Breast epithelium (tissue), 4 donors: ENCODE data around the gene PLCG1. TPM values are rescaled to one million over a fixed set of nuclear protein-coding genes. Genes with fewer than 3 reads are reported as not detected.
A peak's percentile ranks its signal among the peaks of the same experiment; 100 is the strongest.

Experiments
- DNase-seq, 2 donors: peaks; one replicate each; pipeline ENCODE4 v3.0.0-alpha.2; 2019; ENCODE audit warnings: low spot score in 2 of 2
- H3K27ac ChIP-seq, 2 donors: fragments of 200-600 bp; sonication (generic) in 1 of 2; one replicate each; pipeline ENCODE4 v1.5.1; 2016 to 2019; ENCODE audit warnings: mild to moderate bottlenecking in 1 of 2
- H3K27me3 ChIP-seq, 2 donors: fragments of 200-600 bp; sonication (generic) in 1 of 2; one replicate each; pipeline versions ENCODE4 v1.5.1 to v1.6.0; 2017 to 2019; ENCODE audit warnings: control low read depth in 1 of 2, mild to moderate bottlenecking in 1 of 2
- H3K36me3 ChIP-seq: fragments of 200-600 bp; one replicate; pipeline ENCODE4 v1.5.1; 2019
- H3K4me1 ChIP-seq, 2 donors: fragments of 200-600 bp; sonication (generic); one replicate each; pipeline ENCODE4 v1.5.1; 2016 to 2019; ENCODE audit warnings: control low read depth in 1 of 2
- H3K4me3 ChIP-seq, 3 donors: fragments of 200-600 bp; sonication (generic); 1 replicate in 2 of 3; 2 replicates in 1 of 3; pipeline ENCODE4 v1.5.1; 2016 to 2019; ENCODE audit warnings: mild to moderate bottlenecking in 3 of 3, moderate library complexity in 2 of 3
- H3K9me3 ChIP-seq, 2 donors: fragments of 200-600 bp; sonication (generic) in 1 of 2; one replicate each; pipeline ENCODE4 v1.5.1; 2016 to 2019; ENCODE audit warnings: control low read depth in 1 of 2
- CTCF ChIP-seq, 3 donors: fragments of 450-650 bp; IDR thresholded peaks; one replicate each; pipeline ENCODE4 v1.5.1; 2016 to 2017; ENCODE audit warnings: antibody characterized with exemption in 3 of 3, mild to moderate bottlenecking in 3 of 3, moderate library complexity in 3 of 3
- POLR2A ChIP-seq: fragments of 450-650 bp; IDR thresholded peaks from one replicate; pipeline ENCODE4 v1.6.1; 2016; ENCODE audit warnings: antibody characterized with exemption, mild to moderate bottlenecking, moderate library complexity
- POLR2AphosphoS5 ChIP-seq, 3 donors: sonication (generic); formaldehyde crosslinking; IDR thresholded peaks; one replicate each; pipeline ENCODE4 v1.6.1; 2017; ENCODE audit warnings: antibody characterized with exemption in 3 of 3
- intact Hi-C: fragments of 100-400 bp; cut with DNase I; formaldehyde crosslinking; loops from one replicate; pipeline ENCODE4 v1.15.1; 2023; ENCODE audit warnings: low total_unique reads
- total RNA-seq, 3 donors: library from RNA; depleted of rRNA; stranded (reverse); fragments of >200 nt; gene quantifications; one replicate each; pipeline ENCODE4 v1.1.0, GENCODE V29; 2016

PLCG1 gene
- total RNA-seq, 3 donors from 2014 or later: 88.5 to 132 (median 92.3) TPM

GRCh38 chr20:41180599-41181333, 43.4 kb downstream of the PLCG1 start:
- H3K9me3 ChIP-seq: no peaks in the 10 kb centered on the region
- H3K4me3 ChIP-seq: no peak overlapping the region
- no peaks in the 10 kb centered on the region for H3K27me3 ChIP-seq
- peak overlapping the region; percentile 44 to 73 for H3K27ac ChIP-seq
- no peaks in the 10 kb centered on the region for H3K36me3 ChIP-seq
- peaks cover 0 to 3% of the 10 kb centered on the region in 2 donors for H3K4me1 ChIP-seq
- TF ChIP-seq POLR2AphosphoS5 (IDR thresholded peaks at IDR 0.05) (no peak), POLR2A (no peak), CTCF (IDR thresholded peaks at IDR 0.05) (no peak)
- intact Hi-C loops: no loop called here
- DNase-seq: peak; percentile 13 to 33

- Histone ChIP-seq H3K36me3 (no peaks in the 10 kb centered on the region), H3K4me3 (no peak overlapping the region), H3K27ac (peak overlapping the region; percentile 40 to 59), H3K9me3 (no peaks in the 10 kb centered on the region), H3K4me1 (peaks cover 0 to 3% of the 10 kb centered on the region in 2 donors), H3K27me3 (no peaks in the 10 kb centered on the region)
- peak in 1 of 2 donors; percentile 18 for DNase-seq
- intact Hi-C loops: no loop called here
- TF ChIP-seq POLR2AphosphoS5 (IDR thresholded peaks at IDR 0.05) (no peak), POLR2A (no peak), CTCF (IDR thresholded peaks at IDR 0.05) (no peak)
Observed at GRCh38 chr20:41181567-41181966, 44.2 kb downstream of the PLCG1 start.

GRCh38 chr20:41182296-41183212, 45.2 kb downstream of the PLCG1 start:
- peak in 1 of 2 donors; percentile 19 for DNase-seq
- Histone ChIP-seq H3K36me3 (no peaks in the 10 kb centered on the region), H3K27me3 (no peaks in the 10 kb centered on the region), H3K27ac (peak overlapping the region; percentile 17 to 29), H3K4me3 (no peak overlapping the region), H3K9me3 (no peaks in the 10 kb centered on the region), H3K4me1 (peaks cover 0 to 3% of the 10 kb centered on the region in 2 donors)
- no peak for TF ChIP-seq POLR2AphosphoS5 (IDR thresholded peaks at IDR 0.05)
- no peak for TF ChIP-seq POLR2A
- no peak for TF ChIP-seq CTCF (IDR thresholded peaks at IDR 0.05)
- intact Hi-C loops: no loop called here

- peaks cover 0 to 3% of the 10 kb centered on the region in 2 donors for H3K4me1 ChIP-seq
- H3K27me3 ChIP-seq: no peaks in the 10 kb centered on the region
- H3K4me3 ChIP-seq: no peak overlapping the region
- H3K9me3 ChIP-seq: no peaks in the 10 kb centered on the region
- intact Hi-C loops: no loop called here
- TF ChIP-seq CTCF (IDR thresholded peaks at IDR 0.05) (no peak), POLR2AphosphoS5 (IDR thresholded peaks at IDR 0.05) (no peak), POLR2A (no peak)
- H3K36me3 ChIP-seq: no peaks in the 10 kb centered on the region
- no peak for DNase-seq
- H3K27ac ChIP-seq: peak overlapping the region in 1 of 2 donors; percentile 17
Observed at GRCh38 chr20:41183391-41183790, 46.0 kb downstream of the PLCG1 start.
